ENCODE measurements around the gene DLG2. TPM values are rescaled to one million over a fixed set of nuclear protein-coding genes. Genes with fewer than 3 reads are reported as not detected.

The DLG2 gene
- polyA plus RNA-seq, 3 donors, result 0.24 to 0.39 TPM; not detected in 1

DNA sequence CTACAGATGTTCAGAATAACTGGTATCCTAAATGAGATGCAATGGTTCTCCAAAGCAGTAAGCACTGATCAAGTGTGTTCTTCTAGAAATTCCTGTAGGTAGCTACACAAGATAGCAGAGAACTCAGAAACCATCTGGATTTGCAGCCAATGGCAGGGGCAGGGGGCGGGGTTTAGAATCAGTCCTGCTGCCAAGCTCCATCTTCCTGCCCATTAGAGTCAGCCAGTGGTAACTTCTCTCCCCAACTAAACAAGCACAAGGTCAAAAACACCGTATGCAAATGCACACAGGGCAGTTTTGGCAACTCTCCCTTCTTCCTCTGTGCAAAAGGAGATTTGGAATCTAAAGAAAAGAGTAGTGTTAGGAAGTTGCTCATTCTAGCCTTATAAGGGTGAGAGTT is 2103.5 kb downstream of the DLG2 start:
- no peaks in the 10 kb centered on the region for H3K4me1 Mint-ChIP-seq
- Histone ChIP-seq H3K79me2 (ENCODE audit: insufficient read depth, low read length) (no peaks in the 10 kb centered on the region), H3K27me3 (ENCODE audit: control insufficient read depth in 2 of 2, insufficient read depth in 2 of 2, low read length in 2 of 2) (no peaks in the 10 kb centered on the region), H3K4me3 (replicated peaks in 1 of 3; ENCODE audit: low read depth in 2 of 3, low read length in 3 of 3) (no peak overlapping the region), H3K4me2 (replicated peaks; ENCODE audit: extremely low read depth, low read length, poor library complexity, severe bottlenecking) (no peak overlapping the region), H3K9ac (ENCODE audit: insufficient read depth, low read length, poor library complexity, severe bottlenecking) (no peak overlapping the region), H2AFZ (ENCODE audit: insufficient read depth, low read depth, low read length, poor library complexity, severe bottlenecking) (no peak overlapping the region), H3K36me3 (replicated peaks in 1 of 2; ENCODE audit: control insufficient read depth in 1 of 2, insufficient read depth in 2 of 2, low read length in 2 of 2) (no peaks in the 10 kb centered on the region), H3K4me1 (ENCODE audit: control insufficient read depth in 1 of 2, insufficient read depth in 2 of 2, low read length in 2 of 2) (no peaks in the 10 kb centered on the region), H3K27ac (ENCODE audit: low read depth in 1 of 2, low read length in 2 of 2) (no peak overlapping the region), H4K20me1 (ENCODE audit: insufficient read depth, low read length) (no peaks in the 10 kb centered on the region), H3K9me3 (replicated peaks in 1 of 2; ENCODE audit: control insufficient read depth in 1 of 2, insufficient read depth in 1 of 2, low read length in 2 of 2) (peaks cover 0 to 2% of the 10 kb centered on the region in 2 donors)
- H3K4me3 Mint-ChIP-seq, result no peak overlapping the region
- no peaks in the 10 kb centered on the region for H3K36me3 Mint-ChIP-seq
- DNase-seq, result no peak
- 63% methylated on average over 1 of the region's 2 CpGs for WGBS (ENCODE audit: insufficient coverage)
- no peak overlapping the region for H3K27ac Mint-ChIP-seq
- peaks cover 0 to 3% (median 2%) of the 10 kb centered on the region in 3 donors for H3K27me3 Mint-ChIP-seq (ENCODE audit: low read depth in 3 of 3)
- TF ChIP-seq, protein P1, sequence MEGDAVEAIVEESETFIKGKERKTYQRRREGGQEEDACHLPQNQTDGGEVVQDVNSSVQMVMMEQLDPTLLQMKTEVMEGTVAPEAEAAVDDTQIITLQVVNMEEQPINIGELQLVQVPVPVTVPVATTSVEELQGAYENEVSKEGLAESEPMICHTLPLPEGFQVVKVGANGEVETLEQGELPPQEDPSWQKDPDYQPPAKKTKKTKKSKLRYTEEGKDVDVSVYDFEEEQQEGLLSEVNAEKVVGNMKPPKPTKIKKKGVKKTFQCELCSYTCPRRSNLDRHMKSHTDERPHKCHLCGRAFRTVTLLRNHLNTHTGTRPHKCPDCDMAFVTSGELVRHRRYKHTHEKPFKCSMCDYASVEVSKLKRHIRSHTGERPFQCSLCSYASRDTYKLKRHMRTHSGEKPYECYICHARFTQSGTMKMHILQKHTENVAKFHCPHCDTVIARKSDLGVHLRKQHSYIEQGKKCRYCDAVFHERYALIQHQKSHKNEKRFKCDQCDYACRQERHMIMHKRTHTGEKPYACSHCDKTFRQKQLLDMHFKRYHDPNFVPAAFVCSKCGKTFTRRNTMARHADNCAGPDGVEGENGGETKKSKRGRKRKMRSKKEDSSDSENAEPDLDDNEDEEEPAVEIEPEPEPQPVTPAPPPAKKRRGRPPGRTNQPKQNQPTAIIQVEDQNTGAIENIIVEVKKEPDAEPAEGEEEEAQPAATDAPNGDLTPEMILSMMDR (IDR thresholded peaks at IDR 0.05), result no peak
- intact Hi-C loops (cut with micrococcal nuclease), result no loop called here
- peaks cover 0 to 9% (median 2%) of the 10 kb centered on the region in 7 donors for H3K9me3 Mint-ChIP-seq

DNA sequence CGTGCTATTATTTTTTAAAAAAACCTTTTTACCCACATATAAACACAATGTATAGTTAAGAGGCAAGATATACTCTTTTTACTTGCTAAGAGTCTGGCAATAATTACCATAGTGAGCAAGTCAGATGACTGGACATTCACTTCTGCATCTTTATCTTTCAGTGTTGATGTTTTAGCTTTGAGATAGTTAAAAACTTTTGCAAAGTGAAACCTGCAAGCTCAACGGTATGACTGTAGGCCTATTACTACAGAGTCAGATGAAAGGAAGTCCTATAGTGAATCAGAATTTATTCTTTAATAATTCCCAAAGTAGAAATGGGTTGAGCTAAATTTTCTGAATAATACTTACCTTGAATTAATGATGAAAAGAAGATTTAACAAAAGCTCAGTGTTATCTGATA is 2104.2 kb downstream of the DLG2 start:
- Histone ChIP-seq H3K27ac (ENCODE audit: low read depth in 1 of 2, low read length in 2 of 2) (no peak overlapping the region), H3K79me2 (ENCODE audit: insufficient read depth, low read length) (no peaks in the 10 kb centered on the region), H3K9me3 (replicated peaks in 1 of 2; ENCODE audit: control insufficient read depth in 1 of 2, insufficient read depth in 1 of 2, low read length in 2 of 2) (peaks cover 0 to 8% of the 10 kb centered on the region in 2 donors), H3K36me3 (replicated peaks in 1 of 2; ENCODE audit: control insufficient read depth in 1 of 2, insufficient read depth in 2 of 2, low read length in 2 of 2) (no peaks in the 10 kb centered on the region), H2AFZ (ENCODE audit: insufficient read depth, low read depth, low read length, poor library complexity, severe bottlenecking) (no peak overlapping the region), H3K4me3 (replicated peaks in 1 of 3; ENCODE audit: low read depth in 2 of 3, low read length in 3 of 3) (no peak overlapping the region), H3K27me3 (ENCODE audit: control insufficient read depth in 2 of 2, insufficient read depth in 2 of 2, low read length in 2 of 2) (no peaks in the 10 kb centered on the region), H4K20me1 (ENCODE audit: insufficient read depth, low read length) (no peaks in the 10 kb centered on the region), H3K9ac (ENCODE audit: insufficient read depth, low read length, poor library complexity, severe bottlenecking) (no peak overlapping the region), H3K4me1 (ENCODE audit: control insufficient read depth in 1 of 2, insufficient read depth in 2 of 2, low read length in 2 of 2) (no peaks in the 10 kb centered on the region), H3K4me2 (replicated peaks; ENCODE audit: extremely low read depth, low read length, poor library complexity, severe bottlenecking) (no peak overlapping the region)
- no peaks in the 10 kb centered on the region for H3K36me3 Mint-ChIP-seq
- DNase-seq, result no peak
- no CpG with 5 or more reads among the region's 2 CpGs for WGBS (ENCODE audit: insufficient coverage)
- H3K9me3 Mint-ChIP-seq, result peaks cover 4 to 14% (median 8%) of the 10 kb centered on the region in 7 donors
- intact Hi-C loops (cut with micrococcal nuclease), result no loop called here
- no peaks in the 10 kb centered on the region for H3K4me1 Mint-ChIP-seq
- TF ChIP-seq, protein P1 (IDR thresholded peaks at IDR 0.05), result no peak
- peaks cover 0 to 3% (median 2%) of the 10 kb centered on the region in 3 donors for H3K27me3 Mint-ChIP-seq (ENCODE audit: low read depth in 3 of 3)
- H3K27ac Mint-ChIP-seq, result no peak overlapping the region
- H3K4me3 Mint-ChIP-seq, result no peak overlapping the region

Measured in CD14-positive monocyte (primary cell).